OCI-LY3 (cell line): Measurements from ENCODE around the gene DYRK2.

Experiments
- EZH2phosphoT487 ChIP-seq: fragments of 200-600 bp; shearing (Covaris generic); IDR thresholded peaks from 2 replicates; pipeline ENCODE4 v1.6.1; 2018; ENCODE audit warnings: antibody characterized with exemption, mixed run types, low read depth
- TF ChIP-seq, protein P1 (sequence below): fragments of 200-600, 300-600 bp; sonication (generic); IDR thresholded peaks from 2 replicates; pipeline ENCODE4 v1.5.1; 2014; ENCODE audit warnings: antibody characterized with exemption, low read length, low read depth

DNA sequence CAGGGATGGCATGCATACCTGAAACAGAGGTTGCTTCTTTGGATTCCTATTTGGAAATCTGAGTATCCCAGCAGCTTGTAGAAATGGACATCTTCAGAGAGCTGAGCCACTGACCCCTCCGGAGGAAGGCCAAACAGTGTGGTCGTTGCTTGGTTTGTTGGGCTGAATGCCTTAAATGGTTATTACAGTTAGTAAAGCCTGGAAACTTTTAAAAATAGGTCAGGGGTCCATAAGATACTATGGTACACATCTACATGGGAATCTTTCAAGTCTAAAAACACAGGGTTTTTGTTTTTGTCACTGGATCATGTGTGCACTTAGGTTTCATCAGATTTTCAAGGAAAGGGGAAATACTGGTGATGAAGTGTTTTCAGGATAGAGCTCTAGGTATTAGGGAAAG, 7.7 kb downstream of the DYRK2 start:
- TF ChIP-seq EZH2phosphoT487: no peak
- TF ChIP-seq, protein P1, sequence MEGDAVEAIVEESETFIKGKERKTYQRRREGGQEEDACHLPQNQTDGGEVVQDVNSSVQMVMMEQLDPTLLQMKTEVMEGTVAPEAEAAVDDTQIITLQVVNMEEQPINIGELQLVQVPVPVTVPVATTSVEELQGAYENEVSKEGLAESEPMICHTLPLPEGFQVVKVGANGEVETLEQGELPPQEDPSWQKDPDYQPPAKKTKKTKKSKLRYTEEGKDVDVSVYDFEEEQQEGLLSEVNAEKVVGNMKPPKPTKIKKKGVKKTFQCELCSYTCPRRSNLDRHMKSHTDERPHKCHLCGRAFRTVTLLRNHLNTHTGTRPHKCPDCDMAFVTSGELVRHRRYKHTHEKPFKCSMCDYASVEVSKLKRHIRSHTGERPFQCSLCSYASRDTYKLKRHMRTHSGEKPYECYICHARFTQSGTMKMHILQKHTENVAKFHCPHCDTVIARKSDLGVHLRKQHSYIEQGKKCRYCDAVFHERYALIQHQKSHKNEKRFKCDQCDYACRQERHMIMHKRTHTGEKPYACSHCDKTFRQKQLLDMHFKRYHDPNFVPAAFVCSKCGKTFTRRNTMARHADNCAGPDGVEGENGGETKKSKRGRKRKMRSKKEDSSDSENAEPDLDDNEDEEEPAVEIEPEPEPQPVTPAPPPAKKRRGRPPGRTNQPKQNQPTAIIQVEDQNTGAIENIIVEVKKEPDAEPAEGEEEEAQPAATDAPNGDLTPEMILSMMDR: no peak
